H9 (cell line): ENCODE data around the gene TMEM132C. TPM values are rescaled to one million over a fixed set of nuclear protein-coding genes. Genes with fewer than 3 reads are reported as not detected.

ENCODE experiments used
- DNase-seq: peaks from one replicate; pipeline ENCODE4 v3.0.0-alpha.2; 2017
- H2AFZ ChIP-seq: one replicate; pipeline ENCODE4 v1.6.1; 2013; ENCODE audit warnings: mild to moderate bottlenecking, low read length, control low read depth, moderate library complexity
- H2AK5ac ChIP-seq: 2 replicates; pipeline ENCODE4 v1.6.1; 2013; ENCODE audit warnings: low read length, control low read depth, mixed read lengths; ENCODE audit not compliant: insufficient read length
- H2BK120ac ChIP-seq: one replicate; pipeline ENCODE4 v1.6.1; 2013; ENCODE audit warnings: low read depth, mild to moderate bottlenecking, low read length, control low read depth, inconsistent platforms; ENCODE audit not compliant: poor library complexity, severe bottlenecking
- H2BK12ac ChIP-seq: 2 replicates; pipeline ENCODE4 v1.6.1; 2013; ENCODE audit warnings: low read length, control low read depth, mixed read lengths, low read depth; ENCODE audit not compliant: insufficient read length
- H2BK15ac ChIP-seq: 2 replicates; pipeline ENCODE4 v1.6.1; 2013; ENCODE audit warnings: low read depth, low read length, control low read depth
- H2BK20ac ChIP-seq: one replicate; pipeline ENCODE4 v1.6.1; 2013; ENCODE audit warnings: low read depth, mild to moderate bottlenecking, low read length, control low read depth, inconsistent platforms; ENCODE audit not compliant: poor library complexity, severe bottlenecking
- H2BK5ac ChIP-seq: 2 replicates; pipeline ENCODE4 v1.6.1; 2013; ENCODE audit warnings: low read length, control low read depth, mixed read lengths; ENCODE audit not compliant: insufficient read length
- H3K14ac ChIP-seq: 2 replicates; pipeline ENCODE4 v1.6.1; 2013; ENCODE audit warnings: low read length, control low read depth; ENCODE audit not compliant: insufficient read depth
- H3K18ac ChIP-seq: 2 replicates; pipeline ENCODE4 v1.6.1; 2013; ENCODE audit warnings: low read depth, mild to moderate bottlenecking, mixed read lengths, low read length, control low read depth; ENCODE audit not compliant: insufficient read length
- H3K23ac ChIP-seq: 2 replicates; pipeline ENCODE4 v1.6.1; 2013; ENCODE audit warnings: low read length, control low read depth, mixed read lengths, low read depth; ENCODE audit not compliant: insufficient read length
- H3K23me2 ChIP-seq: 2 replicates; pipeline ENCODE4 v1.6.1; 2013; ENCODE audit warnings: low read depth, mild to moderate bottlenecking, mixed read lengths, low read length, control low read depth; ENCODE audit not compliant: insufficient read length, poor library complexity, severe bottlenecking
- H3K27ac ChIP-seq: 2 replicates; pipeline ENCODE4 v1.5.1; 2013; ENCODE audit warnings: low read length, control low read depth, mixed read lengths, low read depth; ENCODE audit not compliant: insufficient read length
- H3K27me3 ChIP-seq: 2 replicates; pipeline ENCODE4 v1.6.1; 2013; ENCODE audit warnings: low read length, control low read depth, inconsistent platforms; ENCODE audit not compliant: insufficient read depth
- H3K4ac ChIP-seq: 2 replicates; pipeline ENCODE4 v1.6.1; 2013; ENCODE audit warnings: low read depth, mild to moderate bottlenecking, control low read depth, inconsistent platforms, low read length, moderate library complexity
- H3K4me1 ChIP-seq: 2 replicates; pipeline ENCODE4 v1.6.1; 2013; ENCODE audit warnings: low read length, control low read depth, inconsistent platforms; ENCODE audit not compliant: insufficient read depth
- H3K4me2 ChIP-seq: 2 replicates; pipeline ENCODE4 v1.6.1; 2013; ENCODE audit warnings: low read length, control low read depth, mixed read lengths; ENCODE audit not compliant: insufficient read length, insufficient read depth
- H3K56ac ChIP-seq: 2 replicates; pipeline ENCODE4 v1.6.1; 2013; ENCODE audit warnings: low read depth, mild to moderate bottlenecking, mixed read lengths, low read length, control low read depth; ENCODE audit not compliant: insufficient read length
- H3K79me1 ChIP-seq: 2 replicates; pipeline ENCODE4 v1.6.1; 2013; ENCODE audit warnings: low read depth, mild to moderate bottlenecking, moderate library complexity, low read length, control low read depth, inconsistent platforms; ENCODE audit not compliant: insufficient read depth, poor library complexity, severe bottlenecking
- H3K79me2 ChIP-seq: 2 replicates; pipeline ENCODE4 v1.6.1; 2013; ENCODE audit warnings: low read length, control low read depth, inconsistent platforms; ENCODE audit not compliant: insufficient read depth
- H3K9ac ChIP-seq: 2 replicates; pipeline ENCODE4 v1.6.1; 2013; ENCODE audit warnings: low read length, control low read depth, mixed read lengths; ENCODE audit not compliant: insufficient read length; ENCODE audit errors: extremely low read depth
- H3K9me3 ChIP-seq: one replicate; pipeline ENCODE4 v1.6.1; 2013; ENCODE audit warnings: low read depth, low read length, inconsistent platforms; ENCODE audit not compliant: control insufficient read depth
- H3T11ph ChIP-seq: one replicate; pipeline ENCODE4 v1.6.1; 2013; ENCODE audit warnings: mild to moderate bottlenecking, low read length, control low read depth, inconsistent platforms
- H4K20me1 ChIP-seq: one replicate; pipeline ENCODE4 v1.6.1; 2013; ENCODE audit not compliant: control insufficient read depth, insufficient read length, insufficient read depth
- H4K5ac ChIP-seq: 2 replicates; pipeline ENCODE4 v1.6.1; 2013; ENCODE audit warnings: low read depth, mild to moderate bottlenecking, mixed read lengths, low read length, control low read depth; ENCODE audit not compliant: insufficient read length
- H4K8ac ChIP-seq: replicated peaks from 2 replicates; pipeline ENCODE4 v1.6.1; 2013; ENCODE audit warnings: low read length, control low read depth, mixed read lengths, low read depth; ENCODE audit not compliant: insufficient read length
- H4K91ac ChIP-seq: 2 replicates; pipeline ENCODE4 v1.6.1; 2013; ENCODE audit warnings: low read depth, mild to moderate bottlenecking, moderate library complexity, mixed read lengths, low read length, control low read depth; ENCODE audit not compliant: insufficient read length
- H3K27ac Mint-ChIP-seq, 3 experiments: 2 replicates in 2 of 3; 3 replicates in 1 of 3; pipeline ENCODE4 v1.8.0; 2020 to 2021; ENCODE audit warnings: mixed read lengths in 3 of 3, mild to moderate bottlenecking in 1 of 3, moderate library complexity in 1 of 3
- H3K27me3 Mint-ChIP-seq: 2 replicates; pipeline ENCODE4 v1.8.0; 2021; ENCODE audit warnings: low read depth, mild to moderate bottlenecking, moderate library complexity, mixed read lengths
- H3K36me3 Mint-ChIP-seq, 3 experiments: 2 replicates in 2 of 3; 3 replicates in 1 of 3; pipeline ENCODE4 v1.8.0; 2020 to 2021; ENCODE audit warnings: low read depth in 3 of 3, mixed read lengths in 3 of 3; ENCODE audit not compliant: insufficient read depth in 1 of 3
- H3K4me1 Mint-ChIP-seq, 2 experiments: 2 replicates each; pipeline ENCODE4 v1.8.0; 2020; ENCODE audit warnings: mixed read lengths in 2 of 2
- H3K4me3 Mint-ChIP-seq, 2 experiments: 2 replicates in 1 of 2; 3 replicates in 1 of 2; pipeline ENCODE4 v1.8.0; 2020 to 2021; ENCODE audit warnings: mild to moderate bottlenecking in 2 of 2, mixed read lengths in 2 of 2, moderate library complexity in 1 of 2
- H3K9me3 Mint-ChIP-seq, 2 experiments: 2 replicates in 1 of 2; 3 replicates in 1 of 2; pipeline ENCODE4 v1.8.0; 2020; ENCODE audit warnings: mild to moderate bottlenecking in 2 of 2, mixed read lengths in 2 of 2, moderate library complexity in 1 of 2
- CTCF ChIP-seq: fragments of 200-600 bp; sonication (generic); conservative IDR thresholded peaks from 3 replicates; pipeline ENCODE4 v1.8.0; 2021; ENCODE audit warnings: antibody characterized with exemption, mild to moderate bottlenecking
- WGBS: extraction: QIAGEN DNeasy Blood & Tissue Kit; methylation state at CpG from one replicate; pipeline ENCODE4 v1.1.7; 2013; ENCODE audit warnings: missing lambda C conversion rate, low lambda C conversion rate, mixed read lengths; ENCODE audit not compliant: insufficient read length; ENCODE audit errors: extremely low coverage; 5-methylcytosine and 5-hydroxymethylcytosine counted together
- total RNA-seq: library from RNA; stranded (reverse); gene quantifications from 2 replicates; pipeline ENCODE4 v1.2.1, GENCODE V29; 2021

The TMEM132C gene
- total RNA-seq, 1 experiment from 2014 or later, result 0.22 TPM

GRCh38 chr12:128445415-128446127, 178.6 kb downstream of the TMEM132C start:
- Mint-ChIP-seq H3K36me3 (no peaks in the 10 kb centered on the region; a peak in 1 of 7 replicates), H3K9me3 (0 out of 5 replicates have a peak, but pooled peaks cover 0 to 5% of the 10 kb centered on the region in 2 experiments), H3K4me3 (no peak overlapping the region), H3K4me1 (peaks cover 29 to 42% of the 10 kb centered on the region in 2 experiments), H3K27ac (no peak overlapping the region), H3K27me3 (peaks cover 5% of the 10 kb centered on the region)
- Histone ChIP-seq H2BK120ac (no peak overlapping the region), H3K18ac (no peak overlapping the region), H3K14ac (no peak overlapping the region), H3K4me1 (no peaks in the 10 kb centered on the region), H2BK15ac (no peak overlapping the region), H3K4me2 (no peak overlapping the region), H2AK5ac (no peak overlapping the region), H3K79me2 (no peaks in the 10 kb centered on the region), H3K27me3 (no peaks in the 10 kb centered on the region), H2AFZ (no peak overlapping the region), H3T11ph (no peak overlapping the region), H2BK5ac (no peak overlapping the region), H3K27ac (no peak overlapping the region), H3K9me3 (no peaks in the 10 kb centered on the region), H3K79me1 (no peaks in the 10 kb centered on the region), H4K5ac (no peak overlapping the region), H4K91ac (no peak overlapping the region), H3K9ac (no peak overlapping the region), H3K23me2 (no peaks in the 10 kb centered on the region), H3K23ac (no peak overlapping the region), H2BK20ac (no peak overlapping the region), H4K8ac (no peak overlapping the region), H4K20me1 (no peaks in the 10 kb centered on the region), H2BK12ac (no peak overlapping the region), H3K4ac (no peak overlapping the region), H3K56ac (no peak overlapping the region)
- TF ChIP-seq CTCF, result no peak
- no peak for DNase-seq
- WGBS, result no CpG with 5 or more reads among the region's 13 CpGs
